Memory B cell (primary cell): ENCODE data around the gene CXorf38.

Experiments
- ATAC-seq: fragments of 150-1000 bp; cut with Tn5 transposase; 2 replicates; pipeline ENCODE4 v1.10.0; 2021; ENCODE audit warnings: low read depth, mild to moderate bottlenecking, moderate library complexity
- DNase-seq, 2 donors: peaks; one replicate each; pipeline ENCODE4 v3.0.0; 2022; ENCODE audit warnings: low spot score in 2 of 2
- H3K27ac Mint-ChIP-seq: one replicate; pipeline ENCODE4 v1.8.0; 2022; ENCODE audit warnings: mild to moderate bottlenecking, moderate library complexity, mixed read lengths
- H3K27me3 Mint-ChIP-seq: one replicate; pipeline ENCODE4 v1.8.0; 2022; ENCODE audit warnings: mixed read lengths
- H3K36me3 Mint-ChIP-seq: one replicate; pipeline ENCODE4 v1.8.0; 2022; ENCODE audit warnings: mild to moderate bottlenecking, mixed read lengths
- H3K4me1 Mint-ChIP-seq: one replicate; pipeline ENCODE4 v1.8.0; 2022; ENCODE audit warnings: mixed read lengths
- H3K4me3 Mint-ChIP-seq: one replicate; pipeline ENCODE4 v1.8.0; 2022; ENCODE audit warnings: mild to moderate bottlenecking, moderate library complexity, mixed read lengths
- H3K9me3 Mint-ChIP-seq: one replicate; pipeline ENCODE4 v1.8.0; 2022; ENCODE audit warnings: mixed read lengths

CXorf38 gene

GRCh38 chrX:40652664-40653063, 5.3 kb upstream of the CXorf38 start:
- peaks cover 4% of the 10 kb centered on the region for H3K4me1 Mint-ChIP-seq
- H3K9me3 Mint-ChIP-seq = no peaks in the 10 kb centered on the region
- H3K27me3 Mint-ChIP-seq = no peaks in the 10 kb centered on the region
- no peak for DNase-seq
- no peak overlapping the region for H3K27ac Mint-ChIP-seq
- no peak for ATAC-seq
- H3K4me3 Mint-ChIP-seq = no peak overlapping the region
- H3K36me3 Mint-ChIP-seq = peaks cover 11% of the 10 kb centered on the region

GRCh38 chrX:40651620-40652223, 4.4 kb upstream of the CXorf38 start:
- Mint-ChIP-seq H3K4me3 (no peak overlapping the region), H3K9me3 (no peaks in the 10 kb centered on the region), H3K27ac (peak overlapping the region; percentile 72), H3K4me1 (peaks cover 5% of the 10 kb centered on the region), H3K36me3 (peaks cover 11% of the 10 kb centered on the region), H3K27me3 (no peaks in the 10 kb centered on the region)
- ATAC-seq = no peak
- DNase-seq = peak; percentile 62 to 69

- H3K9me3 Mint-ChIP-seq = no peaks in the 10 kb centered on the region
- DNase-seq = peak in 1 of 2 donors; percentile 39
- peak overlapping the region; percentile 97 for H3K27ac Mint-ChIP-seq
- H3K4me3 Mint-ChIP-seq = peak overlapping the region; percentile 98
- no peaks in the 10 kb centered on the region for H3K27me3 Mint-ChIP-seq
- peaks cover 31% of the 10 kb centered on the region for H3K4me1 Mint-ChIP-seq
- H3K36me3 Mint-ChIP-seq = peaks cover 11% of the 10 kb centered on the region
- ATAC-seq = peak; percentile 7
Measured at GRCh38 chrX:40646489-40647306, 663 bp downstream of the CXorf38 start.

GRCh38 chrX:40644821-40645358, 2.5 kb downstream of the CXorf38 start:
- Mint-ChIP-seq H3K27me3 (no peaks in the 10 kb centered on the region), H3K27ac (peak overlapping the region; percentile 96), H3K9me3 (no peaks in the 10 kb centered on the region), H3K4me1 (peaks cover 30% of the 10 kb centered on the region), H3K36me3 (peaks cover 8% of the 10 kb centered on the region), H3K4me3 (peak overlapping the region; percentile 89)
- ATAC-seq (peak; percentile 38), DNase-seq (peak; percentile 6 to 39)

- H3K27me3 Mint-ChIP-seq = no peaks in the 10 kb centered on the region
- peaks cover 30% of the 10 kb centered on the region for H3K4me1 Mint-ChIP-seq
- H3K9me3 Mint-ChIP-seq = no peaks in the 10 kb centered on the region
- DNase-seq = no peak
- peaks cover 8% of the 10 kb centered on the region for H3K36me3 Mint-ChIP-seq
- no peak for ATAC-seq
- peak overlapping the region; percentile 96 for H3K27ac Mint-ChIP-seq
- H3K4me3 Mint-ChIP-seq = peak overlapping the region; percentile 82
Measured at GRCh38 chrX:40644176-40644575, 3.2 kb downstream of the CXorf38 start.

GRCh38 chrX:40637687-40638086, 9.7 kb downstream of the CXorf38 start:
- no peaks in the 10 kb centered on the region for H3K27me3 Mint-ChIP-seq
- H3K4me3 Mint-ChIP-seq = no peak overlapping the region
- ATAC-seq (no peak), DNase-seq (no peak)
- no peak overlapping the region for H3K27ac Mint-ChIP-seq
- peaks cover 28% of the 10 kb centered on the region for H3K36me3 Mint-ChIP-seq
- H3K4me1 Mint-ChIP-seq = peaks cover 23% of the 10 kb centered on the region
- no peaks in the 10 kb centered on the region for H3K9me3 Mint-ChIP-seq

GRCh38 chrX:40632199-40632598, 15.2 kb downstream of the CXorf38 start:
- Mint-ChIP-seq H3K36me3 (peaks cover 28% of the 10 kb centered on the region), H3K27ac (peak overlapping the region; percentile 75), H3K4me3 (no peak overlapping the region), H3K27me3 (no peaks in the 10 kb centered on the region), H3K9me3 (no peaks in the 10 kb centered on the region), H3K4me1 (peaks cover 20% of the 10 kb centered on the region)
- DNase-seq (no peak), ATAC-seq (no peak)

GRCh38 chrX:40628506-40628905, 18.9 kb downstream of the CXorf38 start:
- Mint-ChIP-seq H3K4me3 (no peak overlapping the region), H3K27ac (no peak overlapping the region), H3K4me1 (peaks cover 13% of the 10 kb centered on the region), H3K27me3 (no peaks in the 10 kb centered on the region), H3K36me3 (peaks cover 14% of the 10 kb centered on the region), H3K9me3 (no peaks in the 10 kb centered on the region)
- ATAC-seq (no peak), DNase-seq (no peak)

- no peak overlapping the region for H3K27ac Mint-ChIP-seq
- ATAC-seq (no peak), DNase-seq (no peak)
- no peak overlapping the region for H3K4me3 Mint-ChIP-seq
- H3K9me3 Mint-ChIP-seq = no peaks in the 10 kb centered on the region
- H3K27me3 Mint-ChIP-seq = no peaks in the 10 kb centered on the region
- H3K4me1 Mint-ChIP-seq = no peaks in the 10 kb centered on the region
- H3K36me3 Mint-ChIP-seq = peaks cover 5% of the 10 kb centered on the region
Measured at GRCh38 chrX:40625294-40625693, 22.1 kb downstream of the CXorf38 start.

GRCh38 chrX:40623665-40624064, 23.7 kb downstream of the CXorf38 start:
- ATAC-seq (no peak), DNase-seq (no peak)
- Mint-ChIP-seq H3K27me3 (no peaks in the 10 kb centered on the region), H3K27ac (no peak overlapping the region), H3K4me1 (no peaks in the 10 kb centered on the region), H3K9me3 (no peaks in the 10 kb centered on the region), H3K4me3 (no peak overlapping the region), H3K36me3 (peaks cover 5% of the 10 kb centered on the region)

- H3K4me1 Mint-ChIP-seq = no peaks in the 10 kb centered on the region
- H3K27ac Mint-ChIP-seq = no peak within 1 kb of the TSS
- H3K4me3 Mint-ChIP-seq = no peak within 1 kb of the TSS
- no peaks in the 10 kb centered on the region for H3K9me3 Mint-ChIP-seq
- no peaks in the 10 kb centered on the region for H3K27me3 Mint-ChIP-seq
- ATAC-seq (no peak), DNase-seq (no peak)
- peaks cover 2% of the 10 kb centered on the region for H3K36me3 Mint-ChIP-seq
Measured at GRCh38 chrX:40623139-40623536, 24.2 kb downstream of the CXorf38 start, which contains the start of gene MPC1L. MPC1L (plus strand) TSS chrX:40623428; CDS start chrX:40623566, 138 bp downstream.

GRCh38 chrX:40622479-40623138, 24.8 kb downstream of the CXorf38 start:
- Mint-ChIP-seq H3K27me3 (no peaks in the 10 kb centered on the region), H3K4me1 (no peaks in the 10 kb centered on the region), H3K9me3 (no peaks in the 10 kb centered on the region), H3K36me3 (no peaks in the 10 kb centered on the region), H3K27ac (no peak overlapping the region), H3K4me3 (no peak overlapping the region)
- no peak for DNase-seq
- ATAC-seq = no peak

GRCh38 chrX:40617566-40617965, 29.8 kb downstream of the CXorf38 start:
- Mint-ChIP-seq H3K4me3 (no peak overlapping the region), H3K9me3 (no peaks in the 10 kb centered on the region), H3K4me1 (no peaks in the 10 kb centered on the region), H3K27me3 (no peaks in the 10 kb centered on the region), H3K27ac (no peak overlapping the region), H3K36me3 (no peaks in the 10 kb centered on the region)
- ATAC-seq = no peak
- DNase-seq = no peak

GRCh38 chrX:40615976-40616375, 31.4 kb downstream of the CXorf38 start:
- Mint-ChIP-seq H3K4me1 (no peaks in the 10 kb centered on the region), H3K9me3 (no peaks in the 10 kb centered on the region), H3K36me3 (no peaks in the 10 kb centered on the region), H3K27ac (no peak overlapping the region), H3K27me3 (no peaks in the 10 kb centered on the region), H3K4me3 (no peak overlapping the region)
- DNase-seq (no peak), ATAC-seq (no peak)
